HUES64 (cell line): ENCODE results near the gene ARFGAP1.

Experiments used
- H3K27ac ChIP-seq: 2 replicates; pipeline ENCODE4 v1.7.0; 2013; ENCODE audit warnings: low read depth, low read length, inconsistent platforms
- H3K27me3 ChIP-seq: 2 replicates; pipeline ENCODE4 v1.6.1; 2013; ENCODE audit warnings: mild to moderate bottlenecking, low read length; ENCODE audit not compliant: insufficient read depth
- H3K36me3 ChIP-seq: 2 replicates; pipeline ENCODE4 v1.6.1; 2013; ENCODE audit warnings: mild to moderate bottlenecking, low read length; ENCODE audit not compliant: insufficient read depth
- H3K4me1 ChIP-seq: 2 replicates; pipeline ENCODE4 v1.6.1; 2013; ENCODE audit warnings: mild to moderate bottlenecking, low read length, moderate library complexity; ENCODE audit not compliant: insufficient read depth
- H3K4me3 ChIP-seq: 2 replicates; pipeline ENCODE4 v1.5.1; 2013; ENCODE audit warnings: mild to moderate bottlenecking, low read length, moderate library complexity
- H3K9ac ChIP-seq: 2 replicates; pipeline ENCODE4 v1.6.1; 2013; ENCODE audit warnings: mild to moderate bottlenecking, low read depth, low read length
- H3K9me3 ChIP-seq: 2 replicates; pipeline ENCODE4 v1.6.1; 2013; ENCODE audit warnings: low read depth, low read length; ENCODE audit not compliant: insufficient read depth
- WGBS: fragments of 150-250, 120-280 bp; methylation state at CpG from one replicate; pipeline ENCODE4 v1.1.7; 2013; ENCODE audit warnings: missing lambda C conversion rate; 5-methylcytosine and 5-hydroxymethylcytosine counted together

The ARFGAP1 gene

DNA sequence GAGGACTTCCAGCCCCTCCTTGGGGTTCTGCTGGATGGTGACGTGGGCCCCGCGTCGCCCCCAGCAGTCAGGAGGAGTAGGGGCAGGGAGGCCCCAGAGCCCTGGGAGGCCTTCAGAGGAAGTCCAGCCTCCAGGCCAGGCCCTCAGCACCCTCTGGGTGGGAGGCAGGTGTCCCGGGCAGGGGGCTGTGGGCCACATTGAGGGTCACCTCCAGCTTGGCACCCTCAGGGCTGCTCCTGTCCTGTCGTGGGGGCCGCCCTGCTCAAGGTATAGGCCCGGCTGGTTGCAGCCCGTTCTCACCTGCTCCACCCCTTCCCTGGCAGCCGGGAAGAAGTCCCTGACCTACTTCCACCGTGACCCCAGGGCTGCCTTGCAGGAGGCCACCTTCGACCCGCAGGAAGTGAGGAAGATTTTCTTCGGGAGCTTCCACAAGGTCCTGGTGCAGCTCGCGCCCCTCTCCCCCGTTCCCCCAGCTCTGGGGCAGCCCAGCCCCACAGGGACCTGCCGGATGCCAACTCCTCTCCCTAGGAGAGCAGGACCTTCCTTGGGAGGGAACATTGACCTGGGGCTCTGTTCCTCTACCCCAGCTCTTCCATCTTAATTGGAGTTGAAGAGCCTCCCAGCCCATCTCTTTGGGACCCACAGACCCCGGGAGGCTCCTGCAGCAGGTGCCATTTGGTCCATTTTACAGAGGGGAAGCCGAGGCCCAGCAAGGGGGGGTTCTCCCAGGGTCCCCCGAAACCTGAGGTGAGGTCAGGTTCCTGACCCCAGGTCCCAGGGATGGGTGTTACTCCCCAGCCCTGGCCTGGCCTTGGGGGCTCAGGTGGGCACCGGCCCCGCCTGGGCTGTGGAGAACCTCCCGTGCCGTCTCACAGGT is 46.8 kb downstream of the ARFGAP1 start:
- Histone ChIP-seq H3K27ac (no peak overlapping the region), H3K4me1 (0 out of 2 replicates have a peak, but pooled peaks cover 4% of the 10 kb centered on the region), H3K4me3 (no peak overlapping the region), H3K9ac (no peak overlapping the region), H3K27me3 (no peaks in the 10 kb centered on the region), H3K9me3 (no peaks in the 10 kb centered on the region), H3K36me3 (no peaks in the 10 kb centered on the region)
- WGBS: 93% methylated on average over 25 of the region's 25 CpGs

DNA sequence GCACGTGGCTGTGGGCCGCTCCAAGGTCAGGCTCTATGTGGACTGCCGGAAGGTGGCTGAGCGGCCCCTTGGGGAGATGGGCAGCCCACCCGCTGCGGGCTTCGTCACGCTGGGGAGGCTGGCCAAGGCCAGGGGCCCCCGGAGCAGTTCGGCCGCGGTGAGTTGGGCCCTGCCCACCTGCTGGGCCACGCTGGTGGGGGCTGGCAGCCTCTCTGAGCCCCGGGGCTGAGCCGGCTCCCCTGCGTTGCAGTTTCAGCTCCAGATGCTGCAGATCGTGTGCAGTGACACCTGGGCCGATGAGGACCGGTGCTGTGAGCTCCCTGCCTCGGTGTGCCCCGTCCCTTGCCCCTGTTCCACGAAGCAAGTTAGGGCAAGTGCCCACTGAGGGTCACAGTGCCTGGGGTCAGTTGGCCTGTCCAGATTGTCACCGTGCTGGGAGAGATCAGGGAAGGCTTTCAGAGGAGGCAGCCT is 47.5 kb downstream of the ARFGAP1 start:
- WGBS: 89% methylated on average over 23 of the region's 23 CpGs
- no peak overlapping the region for H3K9ac ChIP-seq
- H3K4me3 ChIP-seq: no peak overlapping the region
- no peaks in the 10 kb centered on the region for H3K9me3 ChIP-seq
- no peaks in the 10 kb centered on the region for H3K36me3 ChIP-seq
- no peak overlapping the region for H3K27ac ChIP-seq
- no peaks in the 10 kb centered on the region for H3K27me3 ChIP-seq
- H3K4me1 ChIP-seq: 0 out of 2 replicates have a peak, but pooled peaks cover 4% of the 10 kb centered on the region

DNA sequence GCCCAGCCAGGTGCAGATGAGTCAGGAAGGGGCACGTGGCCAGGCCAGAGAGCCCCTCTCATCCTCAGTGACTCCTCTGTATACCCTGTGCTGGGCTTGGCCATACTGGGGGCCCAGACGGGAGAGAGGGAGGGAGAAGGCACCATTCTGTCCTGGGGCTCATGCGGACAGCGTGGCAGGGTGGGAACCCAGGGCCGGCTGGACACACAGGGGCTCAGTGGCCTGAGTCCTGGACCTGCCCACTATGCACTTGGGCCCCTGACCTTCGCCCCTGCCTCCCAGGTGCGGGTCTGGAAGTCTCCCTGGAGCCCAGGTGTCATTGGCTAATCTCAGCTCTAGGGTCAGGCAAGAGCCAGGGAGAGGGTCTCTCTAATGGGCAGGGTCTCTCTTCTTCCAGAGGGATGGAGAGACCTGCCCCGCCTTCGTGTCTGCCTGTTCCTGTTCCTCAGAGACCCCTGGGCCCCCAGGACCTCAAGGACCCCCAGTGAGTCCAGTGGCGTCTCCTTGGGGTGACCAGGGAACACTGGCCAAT is 48.1 kb downstream of the ARFGAP1 start:
- Histone ChIP-seq H3K27ac (no peak overlapping the region), H3K36me3 (no peaks in the 10 kb centered on the region), H3K27me3 (no peaks in the 10 kb centered on the region), H3K9ac (no peak overlapping the region), H3K4me1 (0 out of 2 replicates have a peak, but pooled peaks cover 4% of the 10 kb centered on the region), H3K9me3 (no peaks in the 10 kb centered on the region), H3K4me3 (no peak overlapping the region)
- WGBS: 89% methylated on average over 10 of the region's 10 CpGs

DNA sequence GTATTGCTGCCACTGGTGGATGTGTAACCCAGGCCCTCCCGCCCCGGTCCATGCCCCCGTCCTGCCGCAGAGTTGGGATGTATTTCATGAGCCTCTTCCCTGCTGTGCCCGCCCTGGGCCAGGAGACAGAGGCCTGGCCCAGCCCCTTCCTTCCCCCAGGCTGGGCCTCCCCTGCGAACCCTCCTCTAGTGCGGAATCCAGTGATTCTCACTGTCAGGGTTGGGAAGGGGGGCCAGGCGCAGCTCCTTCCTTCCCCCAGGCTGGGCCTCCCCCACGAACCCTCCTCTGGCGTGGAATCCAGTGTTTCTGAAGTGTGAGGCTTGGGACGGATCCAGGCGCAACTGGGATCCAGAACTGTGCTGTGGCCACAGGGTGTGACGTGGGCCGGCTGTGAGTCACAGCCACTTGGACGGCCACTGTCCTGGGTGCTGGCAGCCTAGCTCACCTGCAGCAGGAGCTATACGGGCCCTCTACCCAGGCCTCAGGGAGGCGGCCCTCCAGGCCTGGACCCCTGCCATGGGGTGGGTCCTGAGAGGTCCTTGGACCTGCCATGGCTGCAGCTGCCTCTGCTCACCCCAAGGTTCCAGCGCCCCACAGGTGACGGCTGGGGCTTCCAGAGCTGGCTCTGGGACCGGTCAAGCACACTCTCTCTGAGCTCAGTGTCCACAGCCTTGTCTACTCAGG is 48.7 kb downstream of the ARFGAP1 start:
- Histone ChIP-seq H3K9ac (no peak overlapping the region), H3K27me3 (no peaks in the 10 kb centered on the region), H3K4me3 (no peak overlapping the region), H3K27ac (no peak overlapping the region), H3K36me3 (no peaks in the 10 kb centered on the region), H3K4me1 (0 out of 2 replicates have a peak, but pooled peaks cover 4% of the 10 kb centered on the region), H3K9me3 (no peaks in the 10 kb centered on the region)
- WGBS: 84% methylated on average over 20 of the region's 20 CpGs

DNA sequence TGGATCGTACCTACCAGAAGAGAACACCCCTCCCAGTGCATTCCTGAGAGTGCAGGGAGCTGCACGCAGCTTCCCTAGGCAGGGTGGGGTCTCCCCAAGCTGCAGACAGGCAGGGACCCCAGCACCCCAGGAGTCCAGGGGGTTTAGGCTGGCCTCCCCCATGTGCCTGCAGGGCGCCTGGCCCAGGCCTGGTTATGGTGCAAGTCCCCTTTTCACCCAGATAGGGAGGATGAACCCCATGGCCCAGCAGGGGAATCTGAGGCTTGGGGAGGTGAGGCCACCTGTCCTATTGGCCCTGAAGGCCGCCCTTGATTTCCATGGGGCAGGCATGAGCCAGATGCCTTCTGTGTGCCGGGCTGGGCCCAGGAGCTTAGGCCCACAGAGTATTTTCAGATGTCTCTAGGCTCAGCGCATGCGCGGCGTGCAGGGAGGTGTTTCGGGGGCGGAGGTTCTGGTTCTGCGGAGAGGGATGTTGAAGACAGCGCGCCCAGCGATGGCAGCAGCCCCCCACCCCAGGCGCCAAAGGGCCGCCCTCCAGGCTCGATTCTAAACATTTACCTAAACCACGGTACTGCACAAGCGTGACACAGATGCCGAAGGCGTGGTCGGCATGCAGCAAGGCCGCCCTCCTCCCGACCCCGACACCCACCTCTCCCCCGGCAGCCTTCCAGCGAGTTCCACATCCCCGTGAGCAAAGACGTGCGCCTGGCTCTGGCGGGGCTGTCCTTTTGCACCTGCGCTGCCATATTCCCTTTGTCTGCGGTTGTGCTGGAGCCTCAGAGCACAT is 49.7 kb downstream of the ARFGAP1 start:
- Histone ChIP-seq H3K27me3 (no peaks in the 10 kb centered on the region), H3K4me1 (0 out of 2 replicates have a peak, but pooled peaks cover 4% of the 10 kb centered on the region), H3K9me3 (no peaks in the 10 kb centered on the region), H3K27ac (no peak overlapping the region), H3K4me3 (no peak overlapping the region), H3K36me3 (no peaks in the 10 kb centered on the region), H3K9ac (no peak overlapping the region)
- 93% methylated on average over 34 of the region's 34 CpGs for WGBS

DNA sequence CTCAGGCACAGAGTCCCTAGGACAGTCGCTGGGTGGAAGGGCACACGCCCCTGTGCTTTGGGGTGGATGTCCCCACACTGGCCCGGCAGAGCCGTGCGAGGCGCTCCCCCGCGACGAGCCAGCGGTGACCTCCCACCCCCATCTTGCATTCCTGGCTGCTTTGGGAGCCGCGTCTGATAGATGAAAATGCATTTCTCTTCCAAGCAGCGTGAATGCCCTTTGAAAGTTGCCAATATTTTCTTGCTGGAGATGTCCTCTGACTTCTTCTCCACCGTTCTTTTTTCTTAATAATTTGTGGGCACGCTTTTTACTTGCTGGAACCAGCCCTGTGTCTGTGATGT is 50.3 kb downstream of the ARFGAP1 start:
- no peak overlapping the region for H3K27ac ChIP-seq
- H3K9ac ChIP-seq: no peak overlapping the region
- no peaks in the 10 kb centered on the region for H3K27me3 ChIP-seq
- H3K4me3 ChIP-seq: no peak overlapping the region
- 79% methylated on average over 15 of the region's 15 CpGs for WGBS
- H3K4me1 ChIP-seq: 0 out of 2 replicates have a peak, but pooled peaks cover 4% of the 10 kb centered on the region
- H3K9me3 ChIP-seq: no peaks in the 10 kb centered on the region
- no peaks in the 10 kb centered on the region for H3K36me3 ChIP-seq

DNA sequence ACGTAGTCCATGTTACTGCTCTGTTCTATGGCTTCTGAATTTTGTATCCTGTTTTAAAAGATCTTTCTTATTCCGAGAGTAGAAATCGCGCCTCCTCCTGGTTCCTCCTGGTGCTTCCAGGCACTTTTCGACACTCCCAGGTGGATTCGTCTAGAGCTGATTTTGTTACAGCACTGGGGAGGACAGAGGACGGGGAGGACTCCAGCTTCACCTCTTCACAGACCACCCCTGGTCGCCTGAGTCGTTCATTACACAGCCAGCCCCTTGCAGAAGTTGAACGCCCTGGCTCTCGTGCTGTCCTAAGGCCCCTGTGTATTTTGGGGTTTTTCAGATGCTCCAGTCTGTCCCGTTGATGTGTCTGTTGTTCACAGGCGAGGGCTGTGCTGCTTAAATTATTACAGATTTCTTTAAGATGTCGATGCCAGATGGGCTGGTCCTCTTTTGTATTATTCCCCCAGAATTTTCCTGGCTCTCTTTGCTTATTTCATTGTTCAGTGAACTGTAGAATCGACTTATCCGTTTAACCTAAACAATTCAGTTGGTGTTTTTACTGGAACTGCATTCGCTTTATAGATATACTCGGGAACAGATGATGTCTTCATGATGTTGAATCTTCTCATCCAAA is 50.9 kb downstream of the ARFGAP1 start:
- H3K36me3 ChIP-seq: no peaks in the 10 kb centered on the region
- H3K4me3 ChIP-seq: no peak overlapping the region
- H3K4me1 ChIP-seq: 0 out of 2 replicates have a peak, but pooled peaks cover 4% of the 10 kb centered on the region
- no peaks in the 10 kb centered on the region for H3K9me3 ChIP-seq
- WGBS: 85% methylated on average over 18 of the region's 18 CpGs
- no peak overlapping the region for H3K27ac ChIP-seq
- H3K27me3 ChIP-seq: no peaks in the 10 kb centered on the region
- no peak overlapping the region for H3K9ac ChIP-seq

DNA sequence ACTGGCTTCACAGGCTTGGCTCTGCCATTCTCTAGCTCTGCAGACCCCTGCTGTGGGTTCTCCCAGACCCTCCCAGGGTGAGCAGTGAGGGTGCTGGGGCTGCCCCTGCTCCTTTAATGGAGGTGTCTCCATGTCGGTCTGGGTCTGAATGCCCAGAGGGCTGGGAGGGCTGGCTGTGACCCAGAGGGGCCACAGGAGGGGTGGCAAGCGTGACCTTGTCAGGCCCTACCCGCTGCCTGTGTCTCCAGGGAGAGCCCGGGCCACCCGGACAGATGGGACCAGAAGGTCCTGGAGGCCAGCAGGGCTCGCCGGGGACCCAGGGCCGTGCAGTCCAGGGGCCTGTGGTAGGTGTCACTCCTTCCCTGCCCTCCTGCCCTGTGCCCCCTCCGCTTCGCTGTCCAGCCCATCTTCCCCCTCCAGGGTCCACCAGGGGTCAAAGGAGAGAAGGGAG is 52.4 kb downstream of the ARFGAP1 start:
- no peaks in the 10 kb centered on the region for H3K27me3 ChIP-seq
- H3K9ac ChIP-seq: no peak overlapping the region
- 0 out of 2 replicates have a peak, but pooled peaks cover 4% of the 10 kb centered on the region for H3K4me1 ChIP-seq
- 93% methylated on average over 8 of the region's 10 CpGs for WGBS
- no peaks in the 10 kb centered on the region for H3K9me3 ChIP-seq
- no peak overlapping the region for H3K27ac ChIP-seq
- no peaks in the 10 kb centered on the region for H3K36me3 ChIP-seq
- H3K4me3 ChIP-seq: no peak overlapping the region

DNA sequence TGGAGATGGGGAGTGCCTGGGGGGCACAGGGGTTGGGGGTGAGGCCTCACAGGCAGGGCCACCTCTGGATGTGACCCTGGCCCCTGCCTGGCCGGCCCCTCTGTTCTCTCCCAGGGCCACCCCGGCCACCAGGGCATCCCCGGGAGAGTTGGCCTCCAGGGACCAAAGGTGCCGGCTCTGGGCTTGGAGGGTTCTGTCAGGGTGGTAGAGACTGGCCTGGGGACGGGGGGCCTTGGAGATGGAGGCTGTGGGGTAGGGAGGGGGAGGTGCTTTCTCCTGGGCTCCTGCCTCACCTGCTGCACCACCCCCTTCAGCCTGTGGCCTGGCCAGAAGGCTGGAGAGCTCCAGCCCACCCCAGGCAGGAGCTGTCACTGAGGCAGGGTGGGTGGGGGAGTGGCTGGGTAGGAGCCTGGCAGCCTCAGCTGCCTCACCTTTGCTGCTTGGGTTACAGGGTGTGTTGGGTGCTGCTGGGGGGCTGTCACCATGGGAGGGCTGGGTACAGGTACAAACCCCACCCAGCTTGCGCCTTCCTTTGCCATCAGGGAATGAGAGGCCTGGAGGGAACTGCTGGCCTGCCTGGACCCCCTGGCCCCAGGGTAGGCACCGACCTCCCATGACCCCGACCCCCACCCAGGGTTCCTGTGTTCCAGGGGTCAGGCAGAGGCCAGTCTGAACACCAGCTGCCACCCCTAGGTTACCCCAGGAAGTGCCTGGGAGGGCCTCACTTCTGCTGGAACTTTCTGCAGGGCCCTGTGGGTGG is 53.1 kb downstream of the ARFGAP1 start:
- Histone ChIP-seq H3K36me3 (no peaks in the 10 kb centered on the region), H3K9me3 (no peaks in the 10 kb centered on the region), H3K9ac (no peak overlapping the region), H3K4me1 (0 out of 2 replicates have a peak, but pooled peaks cover 4% of the 10 kb centered on the region), H3K4me3 (no peak overlapping the region), H3K27ac (no peak overlapping the region), H3K27me3 (no peaks in the 10 kb centered on the region)
- 91% methylated on average over 8 of the region's 8 CpGs for WGBS
